ENCODE measurements around the gene MED13L.

DNA sequence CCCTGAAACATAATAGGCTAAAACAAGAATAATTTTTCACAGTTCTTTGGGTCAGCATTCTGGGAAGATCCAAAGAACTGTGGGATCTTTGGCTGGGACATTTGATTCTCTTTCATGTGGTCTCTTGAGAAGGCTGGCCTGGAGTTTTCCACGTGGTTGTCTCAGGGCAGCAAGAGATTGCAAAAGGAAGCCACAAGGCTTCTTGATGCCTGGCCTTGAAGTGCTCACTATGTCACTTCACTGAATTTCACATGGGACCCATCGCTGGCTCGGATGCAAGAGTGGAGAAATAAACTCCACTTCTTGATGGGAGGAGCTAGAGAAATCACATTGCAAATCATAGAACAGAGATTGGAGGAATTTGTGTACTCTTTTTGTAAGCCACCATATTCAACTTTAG, 343.4 kb downstream of the MED13L start:
- no peak for TF ChIP-seq MAFK (IDR thresholded peaks at IDR 0.05; ENCODE audit: low read depth, low read length)
- no peak for TF ChIP-seq POLR2A (IDR thresholded peaks at IDR 0.05; ENCODE audit: low read depth, low read length)
- no peak for TF ChIP-seq BHLHE40 (IDR thresholded peaks at IDR 0.05; ENCODE audit: low read depth, low read length)
- TF ChIP-seq CHD1 (IDR thresholded peaks at IDR 0.05; ENCODE audit: low read depth, low read length), result no peak
- TF ChIP-seq, protein P1, sequence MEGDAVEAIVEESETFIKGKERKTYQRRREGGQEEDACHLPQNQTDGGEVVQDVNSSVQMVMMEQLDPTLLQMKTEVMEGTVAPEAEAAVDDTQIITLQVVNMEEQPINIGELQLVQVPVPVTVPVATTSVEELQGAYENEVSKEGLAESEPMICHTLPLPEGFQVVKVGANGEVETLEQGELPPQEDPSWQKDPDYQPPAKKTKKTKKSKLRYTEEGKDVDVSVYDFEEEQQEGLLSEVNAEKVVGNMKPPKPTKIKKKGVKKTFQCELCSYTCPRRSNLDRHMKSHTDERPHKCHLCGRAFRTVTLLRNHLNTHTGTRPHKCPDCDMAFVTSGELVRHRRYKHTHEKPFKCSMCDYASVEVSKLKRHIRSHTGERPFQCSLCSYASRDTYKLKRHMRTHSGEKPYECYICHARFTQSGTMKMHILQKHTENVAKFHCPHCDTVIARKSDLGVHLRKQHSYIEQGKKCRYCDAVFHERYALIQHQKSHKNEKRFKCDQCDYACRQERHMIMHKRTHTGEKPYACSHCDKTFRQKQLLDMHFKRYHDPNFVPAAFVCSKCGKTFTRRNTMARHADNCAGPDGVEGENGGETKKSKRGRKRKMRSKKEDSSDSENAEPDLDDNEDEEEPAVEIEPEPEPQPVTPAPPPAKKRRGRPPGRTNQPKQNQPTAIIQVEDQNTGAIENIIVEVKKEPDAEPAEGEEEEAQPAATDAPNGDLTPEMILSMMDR (conservative IDR thresholded peaks at IDR 0.05; ENCODE audit: low read depth, low read length), result no peak
- TF ChIP-seq SMC3 (IDR thresholded peaks at IDR 0.05; ENCODE audit: low read depth, low read length), result no peak
- TF ChIP-seq RAD21 (IDR thresholded peaks at IDR 0.05; ENCODE audit: low read length), result no peak
